GM12865 (cell line): ENCODE data around the gene PBX2.

ENCODE experiments used
- DNase-seq: peaks from one replicate; pipeline ENCODE4 v3.0.0; 2010; ENCODE audit warnings: low read depth
- H3K4me3 ChIP-seq: 2 replicates; pipeline ENCODE4 v1.5.1; 2011; ENCODE audit warnings: mild to moderate bottlenecking, low read depth, low read length, control low read depth
- CTCF ChIP-seq: IDR thresholded peaks from 2 replicates; pipeline ENCODE4 v1.5.1; 2011; ENCODE audit warnings: low read length, control low read depth, low read depth, inconsistent platforms; ENCODE audit not compliant: insufficient read depth; ENCODE audit errors: missing control alignments

Gene PBX2

GRCh38 chr6:32202186-32202585 lies 12.2 kb upstream of the PBX2 start:
- no peak for DNase-seq
- H3K4me3 ChIP-seq, result no peak overlapping the region
- no peak for TF ChIP-seq CTCF

GRCh38 chr6:32200711-32201475 lies 10.9 kb upstream of the PBX2 start:
- no peak for DNase-seq
- H3K4me3 ChIP-seq, result no peak overlapping the region
- TF ChIP-seq CTCF, result no peak

- TF ChIP-seq CTCF, result no peak
- no peak for DNase-seq
- no peak overlapping the region for H3K4me3 ChIP-seq
These were observed 8.9 kb upstream of the PBX2 start for GRCh38 chr6:32198866-32199265.

- no peak for DNase-seq
- TF ChIP-seq CTCF, result no peak
- H3K4me3 ChIP-seq, result no peak overlapping the region
These were observed 8.3 kb upstream of the PBX2 start for GRCh38 chr6:32198345-32198696.

GRCh38 chr6:32196682-32197616 lies 6.9 kb upstream of the PBX2 start:
- peak overlapping the region; percentile 86 for H3K4me3 ChIP-seq
- DNase-seq, result peak; percentile 63
- peak; percentile 16 for TF ChIP-seq CTCF

GRCh38 chr6:32195902-32196681 lies 6.1 kb upstream of the PBX2 start:
- peak; percentile 91 for DNase-seq
- H3K4me3 ChIP-seq, result peak overlapping the region; percentile 86
- no peak for TF ChIP-seq CTCF
